GM21825 (cell line): Measurements from ENCODE around the gene RBM19.
"Not testable (repeated sequence)": the region's sequence is repeated elsewhere in the genome, so short reads cannot be mapped to it uniquely, and the experiment has no call there.

Experiments
- ATAC-seq: cut with Tn5 transposase; IDR thresholded peaks from one replicate; pipeline ENCODE4 v1.9.1; 2021; ENCODE audit warnings: mild to moderate bottlenecking, moderate library complexity; ENCODE audit not compliant: unreplicated experiment

Gene RBM19

DNA sequence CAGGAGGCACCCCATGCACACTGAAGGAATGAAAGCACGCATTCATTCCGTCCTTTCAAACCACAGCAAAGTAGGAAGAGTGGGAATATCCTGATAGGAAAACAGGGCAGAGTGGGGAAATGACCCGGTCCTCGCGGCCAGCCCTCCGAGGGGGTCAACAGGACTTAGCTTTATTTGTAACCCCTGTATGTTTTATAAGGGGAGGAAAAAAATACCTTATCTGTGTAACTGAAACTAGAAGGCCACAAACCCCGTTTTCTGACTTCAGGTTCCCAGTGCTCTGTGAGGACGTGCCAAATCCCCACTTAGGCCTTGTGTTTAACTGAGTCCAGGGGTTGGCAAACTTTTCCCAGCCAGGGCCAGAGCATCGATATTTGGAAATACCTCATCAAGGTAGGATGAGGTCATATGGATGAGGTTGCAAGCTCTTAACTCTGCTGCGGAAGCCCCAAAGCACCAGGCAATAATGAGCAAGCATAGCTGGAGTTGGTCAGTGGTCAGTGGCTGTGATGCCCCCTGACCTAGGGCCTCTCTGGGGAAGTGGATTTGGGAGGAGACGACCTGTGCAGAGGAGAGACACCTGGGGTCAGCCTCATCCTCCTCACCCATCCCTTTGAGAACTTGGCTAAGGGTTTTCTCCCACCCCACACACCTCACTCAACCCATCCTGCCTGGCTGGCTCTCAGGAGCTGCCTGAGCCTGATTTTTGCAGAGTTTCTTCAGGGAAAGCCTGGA lies 58.5 kb downstream of the RBM19 start:
- ATAC-seq, result no peak

DNA sequence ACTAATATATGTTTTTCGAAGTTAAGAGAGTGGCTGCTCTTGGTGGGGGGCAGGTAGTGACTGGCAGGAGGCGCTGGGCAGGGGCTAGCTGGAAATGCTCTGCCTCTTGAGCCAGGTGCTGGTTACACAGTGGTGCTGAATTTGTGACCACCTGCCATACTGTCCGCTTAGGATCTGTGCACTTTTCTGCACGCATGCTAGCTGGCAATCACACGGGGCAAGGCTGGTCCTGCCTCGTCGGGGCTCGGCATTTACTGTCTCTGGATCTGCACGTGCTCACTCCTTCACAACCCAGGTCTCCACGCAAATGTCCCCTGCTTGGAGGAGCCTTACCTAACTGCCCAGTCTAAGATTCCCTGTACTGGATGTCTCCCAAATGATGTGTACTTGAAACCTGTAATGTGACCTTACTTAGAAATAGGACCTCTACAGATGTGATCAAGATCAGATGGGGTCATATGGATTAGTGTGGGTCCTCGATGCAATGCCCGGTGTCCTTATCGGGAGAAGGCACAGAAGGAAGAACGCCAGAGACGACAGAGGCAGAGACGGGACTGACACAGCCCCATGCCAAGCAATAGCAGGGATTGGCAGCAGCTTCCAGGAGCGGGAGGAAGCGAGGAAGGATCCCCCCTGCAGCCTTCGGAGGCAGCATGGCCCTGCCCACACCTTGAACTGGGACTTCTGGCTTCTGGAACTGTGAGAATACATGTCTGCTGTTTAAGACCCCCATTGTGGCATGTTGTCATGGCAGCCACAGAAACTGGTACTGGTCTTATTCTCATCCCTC lies 59.5 kb downstream of the RBM19 start:
- ATAC-seq, result no peak

DNA sequence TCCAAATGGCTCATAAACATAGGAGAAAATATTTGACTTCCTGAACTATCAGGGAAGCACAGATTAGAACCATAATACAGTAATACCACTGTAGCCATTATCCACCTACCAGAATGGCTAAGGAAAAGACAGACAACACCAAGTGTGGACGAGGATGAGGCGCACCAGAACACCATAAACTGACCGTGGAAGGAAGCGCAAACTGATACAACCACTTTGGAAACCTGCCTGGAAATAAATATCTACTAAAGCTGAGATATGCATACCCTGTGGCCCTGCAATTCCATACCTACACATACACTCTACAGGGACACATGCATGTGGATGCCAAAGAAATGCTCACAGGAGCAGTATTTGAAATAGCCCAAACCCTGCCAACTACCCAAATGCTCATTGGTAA lies 60.3 kb downstream of the RBM19 start:
- no peak for ATAC-seq

DNA sequence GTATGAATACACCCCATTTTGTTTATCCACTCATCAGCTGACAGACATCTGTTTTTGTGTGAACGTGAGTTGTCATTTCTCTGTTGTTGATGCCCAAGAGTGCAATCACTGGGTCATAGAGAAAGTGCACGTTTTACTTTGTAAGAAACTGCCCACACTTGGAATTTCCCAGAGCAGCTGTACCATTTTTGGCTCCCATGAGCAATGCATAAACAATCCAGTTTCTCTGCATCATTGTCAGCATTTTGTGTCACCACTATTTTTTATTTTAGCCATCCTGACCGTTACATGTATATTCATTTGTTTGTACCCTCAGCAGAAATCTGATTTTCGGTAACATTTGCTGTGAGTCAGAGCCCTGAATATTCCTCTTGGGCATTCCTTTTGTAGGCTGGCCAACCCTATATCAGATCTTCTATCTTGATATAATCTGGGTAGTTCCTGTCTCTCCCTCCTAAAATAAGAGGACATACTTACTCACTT lies 62.7 kb downstream of the RBM19 start:
- no peak for ATAC-seq

DNA sequence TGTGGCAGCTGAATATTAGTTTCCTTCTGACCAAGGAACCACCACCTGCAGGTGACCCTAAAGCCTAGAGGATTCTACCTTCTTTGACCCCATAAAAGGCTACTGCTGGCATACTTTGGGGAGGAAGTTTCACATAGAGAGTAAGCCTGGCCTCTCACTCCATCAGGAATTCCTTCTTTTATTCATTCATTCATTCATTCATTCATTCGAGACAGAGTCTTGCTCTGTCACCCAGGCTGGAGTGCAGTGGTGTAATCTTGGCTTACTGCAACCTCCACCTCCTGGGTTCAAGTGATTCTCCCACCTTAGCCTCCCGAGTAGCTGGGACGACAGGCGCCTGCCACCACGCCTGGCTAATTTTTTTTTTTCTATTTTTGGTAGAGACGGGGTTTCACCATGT lies 64.8 kb downstream of the RBM19 start:
- not testable (repeated sequence) for ATAC-seq

DNA sequence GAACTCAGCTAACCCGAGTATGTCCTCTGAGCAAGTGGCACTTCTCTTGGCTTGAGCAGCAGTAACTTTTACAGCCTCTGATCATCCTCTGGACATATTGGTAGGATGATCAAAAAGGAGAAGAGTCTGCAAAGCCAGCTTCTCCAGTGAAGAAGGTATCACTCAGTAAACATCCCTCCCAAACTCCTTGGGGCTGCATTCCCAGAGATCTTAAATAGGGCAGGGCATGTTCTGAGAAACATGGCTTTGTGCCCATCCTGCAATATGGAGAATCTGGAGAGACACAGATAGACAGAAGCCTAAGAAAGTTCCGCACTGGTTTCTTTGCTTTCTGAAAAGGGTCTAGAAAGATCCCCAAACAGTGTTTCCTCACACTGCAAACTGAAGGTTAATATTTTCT lies 65.4 kb downstream of the RBM19 start:
- no peak for ATAC-seq

DNA sequence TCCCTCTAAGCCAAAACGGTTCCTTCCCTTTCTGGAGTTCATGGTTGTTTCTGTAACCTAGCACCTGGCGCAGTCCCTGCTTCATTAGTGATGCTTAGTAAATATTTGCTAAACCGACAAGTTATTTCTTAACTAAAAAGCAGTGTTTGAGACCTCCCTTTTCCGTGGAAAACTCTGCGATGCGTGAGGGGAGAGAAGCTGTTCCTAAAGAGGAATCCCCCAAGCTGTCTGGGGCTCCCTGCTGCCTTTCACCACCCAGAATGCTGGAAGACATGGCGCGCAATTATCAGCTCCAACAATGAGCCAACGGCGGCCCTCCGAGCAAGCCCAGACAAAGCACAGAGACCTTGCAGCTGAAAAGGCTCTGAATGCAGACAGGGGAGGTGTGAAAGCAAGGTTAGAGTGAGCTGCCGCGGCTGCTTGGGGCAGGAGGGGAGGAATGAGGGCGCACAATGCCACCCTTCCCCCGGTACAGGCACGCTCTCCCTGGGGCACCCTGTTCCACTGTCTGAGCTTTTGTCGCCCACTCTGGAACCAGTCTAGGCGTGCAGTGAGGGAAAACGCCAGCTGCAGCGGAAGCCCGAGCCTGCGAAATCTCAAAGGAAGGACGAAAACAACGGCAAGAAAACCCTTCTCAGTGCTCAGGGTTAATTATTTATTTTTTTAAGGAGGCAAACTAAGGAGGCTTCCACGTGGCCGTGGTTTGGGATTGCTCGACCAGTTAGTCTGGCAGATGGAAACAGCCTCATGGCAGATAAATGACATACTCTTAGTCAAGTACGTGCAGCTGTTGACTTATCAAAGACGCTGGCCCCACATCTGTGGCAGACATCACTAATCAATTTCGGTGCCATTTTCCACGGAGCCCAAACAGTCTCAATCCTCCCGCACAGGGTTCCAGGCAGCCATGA lies 66.3 kb downstream of the RBM19 start:
- no peak for ATAC-seq

DNA sequence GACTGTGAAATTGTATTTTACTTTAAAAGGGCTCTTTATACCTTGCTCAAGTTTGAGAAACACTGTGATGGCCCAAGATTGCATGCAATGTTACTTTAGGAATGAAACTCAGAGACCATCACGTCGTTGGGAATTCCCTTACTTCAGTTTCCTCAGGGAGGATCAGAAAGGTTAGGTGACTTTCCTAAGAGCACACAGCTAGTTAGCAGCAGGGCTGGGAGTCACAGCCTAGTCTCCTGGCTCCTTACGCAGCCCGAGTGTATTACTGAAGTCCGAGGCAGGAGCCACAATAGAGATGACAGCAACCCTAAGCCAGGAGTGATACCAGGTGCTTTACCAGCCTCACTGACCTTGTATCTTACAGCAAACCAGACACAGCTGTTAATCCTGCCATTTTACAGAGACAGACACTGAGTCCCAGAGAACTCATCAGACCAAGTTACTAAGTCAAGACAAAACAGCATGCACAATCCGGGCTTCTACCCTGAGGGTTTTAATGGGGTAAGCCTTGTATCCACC lies 67.0 kb downstream of the RBM19 start:
- ATAC-seq, result no peak

DNA sequence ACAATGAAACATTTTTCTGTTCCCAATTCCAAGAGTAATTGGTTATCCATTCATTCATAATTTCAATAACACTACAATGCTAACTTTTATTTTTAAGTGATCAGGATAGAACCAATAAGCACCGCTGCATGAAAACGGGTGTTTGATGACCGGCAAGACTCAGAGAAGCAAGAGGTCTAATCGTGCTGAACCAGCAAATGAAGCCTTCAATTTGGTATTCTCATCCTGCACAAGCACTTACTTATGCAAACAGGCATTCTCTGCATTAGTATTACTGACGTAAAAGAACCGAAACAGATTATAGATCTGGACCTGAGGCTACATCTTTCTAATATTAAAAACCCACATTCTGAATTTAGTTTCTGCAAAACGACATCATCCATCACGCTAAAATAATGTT lies 67.7 kb downstream of the RBM19 start:
- no peak for ATAC-seq

DNA sequence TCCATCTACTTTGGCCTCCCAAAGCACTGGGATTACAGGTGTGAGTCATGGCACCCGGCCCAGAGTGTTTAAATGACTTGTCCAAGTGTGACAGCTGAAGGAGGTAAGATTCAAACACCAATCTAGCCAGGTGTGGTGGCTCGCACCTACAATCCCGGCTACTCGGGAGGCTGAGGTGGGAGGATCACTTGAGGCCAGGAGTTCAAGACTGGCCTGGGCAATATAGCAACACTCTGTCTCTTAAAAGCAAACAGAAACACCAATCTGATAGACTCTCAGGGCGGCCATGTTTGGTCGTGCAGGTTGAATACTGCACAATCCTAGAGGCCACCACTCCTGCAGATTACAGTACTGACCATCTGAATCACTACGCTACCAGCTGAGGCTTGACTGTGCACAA lies 68.7 kb downstream of the RBM19 start:
- ATAC-seq, result no peak

DNA sequence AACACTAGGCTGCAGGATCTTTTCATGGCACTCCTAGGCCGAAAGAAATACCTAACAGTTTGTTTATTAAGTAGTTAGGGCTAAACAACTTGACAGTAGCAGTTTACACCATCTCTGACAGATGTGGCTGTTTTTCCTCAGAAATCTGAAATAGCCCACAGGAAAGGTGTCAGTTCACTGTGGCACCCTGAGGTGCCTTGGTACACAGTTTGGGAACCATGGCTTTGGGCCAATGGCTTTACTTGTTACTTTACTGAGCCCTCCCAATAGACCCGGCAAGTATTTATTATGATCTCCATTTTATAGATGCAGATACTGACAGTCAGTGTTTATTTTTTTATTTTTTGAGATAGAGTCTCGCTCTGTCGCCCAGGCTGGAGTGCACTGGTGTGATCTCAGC lies 69.3 kb downstream of the RBM19 start:
- no peak for ATAC-seq

DNA sequence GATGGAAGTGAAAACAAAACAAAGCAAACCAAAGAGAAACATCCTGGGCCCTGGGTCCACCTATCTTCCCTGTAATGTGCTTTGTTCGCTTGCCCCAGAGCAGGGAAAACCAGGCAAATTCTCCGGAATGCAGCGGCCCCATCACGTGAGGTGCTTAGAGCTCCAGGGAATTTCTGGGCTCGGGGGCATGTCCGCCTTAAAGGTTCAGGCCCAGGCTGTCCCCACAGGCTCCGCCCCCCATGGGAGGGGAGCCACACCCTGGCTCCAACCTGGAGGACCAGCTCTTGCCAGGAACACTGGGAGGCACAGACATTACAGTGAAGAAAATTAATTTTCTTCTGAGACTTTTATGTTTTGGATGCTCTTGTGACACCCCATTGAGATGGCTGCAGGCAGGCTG lies 69.9 kb downstream of the RBM19 start:
- no peak for ATAC-seq

DNA sequence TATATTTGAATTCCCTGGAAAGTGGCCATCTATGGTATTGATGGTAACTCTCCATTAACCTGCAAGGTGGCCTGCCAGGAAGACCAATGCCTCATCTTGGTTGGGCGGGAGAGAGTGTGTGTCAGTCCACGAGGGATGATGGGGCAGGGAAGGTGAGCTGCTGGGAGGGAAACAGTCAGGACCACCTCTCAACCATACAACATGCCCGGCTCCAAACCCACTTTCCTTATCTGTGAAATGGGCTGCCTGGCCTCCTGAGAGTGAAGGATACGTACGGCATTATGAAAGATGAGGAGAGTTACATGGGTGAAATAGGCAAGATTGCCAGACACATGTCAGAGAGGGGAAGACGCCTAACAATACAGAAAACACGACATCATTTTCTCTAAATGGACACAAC lies 70.9 kb downstream of the RBM19 start:
- ATAC-seq, result no peak

DNA sequence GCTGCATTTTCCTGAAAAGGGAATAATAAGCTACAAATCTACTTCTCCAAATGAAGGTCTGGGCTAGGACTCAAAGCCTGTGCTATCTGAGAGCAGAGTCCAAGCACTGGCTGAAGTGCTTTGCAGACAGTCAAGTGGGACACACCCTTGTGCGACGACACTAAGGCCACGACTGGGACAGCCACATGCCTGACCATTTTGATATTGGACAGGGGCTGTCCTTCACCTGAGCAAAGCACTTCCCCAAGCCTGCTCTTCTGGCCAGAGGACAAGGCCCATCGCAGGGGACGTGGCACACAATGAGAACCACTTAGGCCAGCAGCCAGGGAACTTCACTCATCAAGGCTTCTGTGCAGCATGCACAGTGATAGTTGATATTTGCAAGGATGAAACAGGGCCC lies 71.4 kb downstream of the RBM19 start:
- ATAC-seq, result no peak

DNA sequence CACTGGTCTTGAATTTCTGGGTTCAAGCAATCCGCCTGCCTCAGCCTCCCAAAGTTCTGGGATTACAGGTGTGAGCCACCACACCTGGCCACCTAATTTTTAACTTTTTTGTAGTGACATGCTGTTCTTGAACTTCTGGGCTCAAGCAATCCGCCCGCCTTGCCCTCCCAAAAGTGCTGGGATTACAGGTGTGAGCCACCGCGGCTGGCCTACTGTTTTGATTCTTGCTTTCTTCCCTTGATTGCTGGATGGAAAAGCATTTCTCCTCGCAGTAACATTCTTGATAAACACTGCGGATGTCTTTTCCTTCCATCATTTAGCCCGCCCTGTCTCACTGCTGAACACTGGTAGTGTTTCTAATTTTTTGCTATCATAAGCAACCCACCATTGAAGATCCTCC lies 72.9 kb downstream of the RBM19 start:
- no peak for ATAC-seq

DNA sequence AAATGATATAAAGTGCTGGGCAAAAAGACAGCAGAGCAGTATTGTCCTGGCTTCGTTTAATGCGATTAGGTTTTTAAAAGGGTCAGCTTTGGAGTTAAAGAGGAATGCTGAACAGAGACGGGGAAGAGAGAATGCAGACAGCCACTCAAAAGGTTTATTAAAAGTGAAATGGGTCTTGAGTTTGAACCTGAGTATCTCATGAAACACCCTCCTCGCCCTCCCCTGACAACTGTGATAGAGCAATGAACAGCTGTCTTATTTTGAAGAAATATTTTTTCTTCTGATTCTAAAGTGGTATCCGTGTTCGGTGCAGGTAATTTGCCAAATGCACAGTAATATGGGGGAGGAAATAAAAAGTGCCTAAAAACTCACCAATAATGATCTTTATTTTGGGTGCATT lies 73.6 kb downstream of the RBM19 start:
- no peak for ATAC-seq

DNA sequence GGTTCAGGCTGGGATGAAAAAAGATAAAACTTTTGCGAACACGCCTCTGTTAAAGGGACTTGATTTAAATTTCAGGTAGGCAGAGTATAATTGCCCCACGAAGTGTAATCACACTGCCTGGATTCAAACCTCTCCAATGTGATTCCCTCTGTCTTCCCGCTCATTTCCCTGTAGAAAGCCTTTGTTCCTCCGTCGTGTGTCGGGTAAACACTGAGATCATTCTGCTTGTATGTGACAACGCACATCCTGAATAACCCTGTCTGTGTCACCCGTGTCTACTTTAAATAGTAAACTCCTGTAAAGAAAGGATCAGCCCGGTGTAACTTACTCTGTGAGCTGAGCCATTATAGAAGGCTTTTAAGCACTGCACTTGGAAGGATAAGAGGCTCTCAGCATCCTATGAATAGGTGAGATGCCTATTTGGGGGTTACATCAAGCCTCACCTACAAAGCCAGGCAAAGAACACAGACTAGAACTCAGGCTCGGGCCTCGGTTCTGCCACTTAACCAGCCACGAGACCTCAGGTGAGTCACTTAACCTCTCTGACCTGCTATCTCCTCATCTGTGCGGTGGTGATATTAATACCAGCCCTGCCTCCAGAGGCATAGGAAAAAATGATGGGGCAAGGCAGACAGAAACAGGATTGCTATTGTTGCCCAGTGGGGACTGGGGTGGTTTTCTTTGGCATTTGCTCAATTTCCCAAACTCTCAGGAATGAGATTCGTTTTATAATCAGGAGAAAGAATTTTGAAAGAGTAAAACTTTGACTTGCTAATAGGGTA lies 74.2 kb downstream of the RBM19 start:
- ATAC-seq, result no peak

DNA sequence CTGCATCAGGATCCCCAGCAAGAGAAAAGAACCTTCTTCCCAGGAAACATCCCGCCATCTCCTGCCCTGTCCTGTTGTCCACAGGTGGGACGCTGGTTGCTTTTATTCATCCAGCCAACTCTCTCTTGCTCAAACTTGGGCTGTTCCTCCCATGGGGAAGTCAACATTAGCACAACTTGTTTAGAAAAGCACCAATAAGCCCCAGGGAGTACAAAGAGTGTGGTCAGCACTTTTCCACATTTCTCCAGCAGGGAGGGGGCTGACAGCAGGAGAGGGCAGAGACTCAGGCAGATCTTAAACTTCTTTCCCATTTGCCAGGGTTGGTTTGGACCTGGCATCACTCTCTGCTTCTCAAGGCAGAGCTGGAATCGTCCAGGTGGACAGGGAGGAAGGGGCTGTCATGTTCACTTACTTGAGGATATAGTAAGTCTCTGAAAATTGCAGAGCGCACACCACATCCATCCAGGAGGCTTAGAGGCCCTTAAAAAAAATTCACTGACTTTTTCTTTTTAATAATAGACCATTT lies 74.9 kb downstream of the RBM19 start:
- ATAC-seq, result no peak

DNA sequence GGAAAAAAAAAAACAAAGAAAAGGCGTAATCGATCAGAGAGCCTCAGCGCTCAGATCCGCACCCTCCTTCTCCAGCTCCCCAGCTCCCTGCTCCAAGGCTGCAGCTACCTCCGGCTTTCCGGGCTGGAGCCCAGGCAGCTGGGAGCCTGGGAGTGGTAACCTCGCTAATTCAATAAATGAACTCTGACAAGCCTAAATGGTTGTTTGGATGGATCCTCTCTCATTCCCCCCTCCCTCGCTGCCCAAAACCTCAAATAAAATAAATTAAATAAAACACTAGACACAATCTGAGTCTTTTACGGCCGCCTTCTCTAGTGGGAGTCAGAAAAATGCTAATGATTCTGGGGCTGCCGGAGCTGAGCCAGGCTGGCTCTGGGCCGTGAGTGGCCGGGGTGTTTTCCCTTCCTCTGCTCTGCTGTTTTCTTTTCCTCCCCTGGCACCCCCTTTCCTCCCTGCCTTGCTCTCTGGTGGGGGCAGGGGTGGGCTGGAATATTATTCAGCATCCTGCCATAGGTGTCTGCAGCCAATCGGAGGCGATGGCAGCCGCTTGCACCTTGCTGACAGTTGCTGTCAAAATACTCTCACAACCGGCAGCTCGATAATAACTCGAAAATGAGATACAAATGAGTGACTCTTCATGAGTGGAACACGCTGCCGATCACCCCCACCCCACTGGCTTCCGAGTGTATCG lies 76.1 kb downstream of the RBM19 start:
- no peak for ATAC-seq

DNA sequence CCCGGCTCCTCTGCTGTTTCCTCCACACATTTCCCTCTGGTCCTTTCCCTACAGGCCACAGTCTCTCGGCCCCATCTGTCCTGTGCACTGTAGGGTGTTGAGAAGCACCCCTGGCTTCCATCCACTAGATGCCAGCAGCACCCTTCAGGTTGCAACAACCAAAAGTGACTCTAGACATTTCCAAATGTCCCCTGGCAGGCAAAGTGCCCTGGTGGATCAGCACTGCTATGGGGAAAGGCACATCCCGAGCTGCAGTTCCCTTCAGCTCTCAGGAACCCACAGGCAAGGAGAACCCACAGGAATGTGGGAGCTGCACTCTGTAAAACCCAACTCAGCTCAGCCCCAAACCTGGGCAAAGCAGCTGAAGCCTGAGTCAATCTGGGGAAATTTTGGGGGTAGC lies 77.0 kb downstream of the RBM19 start:
- no peak for ATAC-seq
